Stimulated activated CD8-positive, alpha-beta memory T cell treated with anti-CD3 and anti-CD28 coated beads, Interleukin-15, amount 100 ng/mL, for 24 hours (primary cell): Measurements from ENCODE around the gene POLG.

Experiments
- DNase-seq: peaks from one replicate; pipeline ENCODE4 v3.0.0-alpha.2; 2020; ENCODE audit warnings: low read depth

Gene POLG

GRCh38 chr15:89356634-89357298, 22.1 kb upstream of the POLG start:
- no peak for DNase-seq

GRCh38 chr15:89353991-89354390, 19.4 kb upstream of the POLG start:
- DNase-seq, result no peak

GRCh38 chr15:89352476-89352875, 17.9 kb upstream of the POLG start:
- DNase-seq, result no peak

GRCh38 chr15:89349206-89349558, 14.6 kb upstream of the POLG start:
- no peak for DNase-seq

GRCh38 chr15:89346516-89347231, 12.1 kb upstream of the POLG start:
- DNase-seq, result no peak

- DNase-seq, result no peak
These were observed 10.6 kb upstream of the POLG start for GRCh38 chr15:89345248-89345647.

GRCh38 chr15:89342840-89343239, 8.2 kb upstream of the POLG start:
- no peak for DNase-seq

- no peak for DNase-seq
These were observed 6.8 kb upstream of the POLG start for GRCh38 chr15:89341316-89342005.

- DNase-seq, result no peak
These were observed 5.9 kb upstream of the POLG start for GRCh38 chr15:89340573-89340972.

- no peak for DNase-seq
These were observed 3.4 kb upstream of the POLG start for GRCh38 chr15:89338036-89338435.

- no peak for DNase-seq
These were observed 846 bp upstream of the POLG start for GRCh38 chr15:89335298-89336041.

- DNase-seq, result peak; percentile 28
These were observed 590 bp downstream of the POLG start for GRCh38 chr15:89333959-89334509.

- no peak for DNase-seq
These were observed 1.4 kb downstream of the POLG start for GRCh38 chr15:89333011-89333860.

GRCh38 chr15:89332446-89332845, 2.2 kb downstream of the POLG start:
- no peak for DNase-seq

GRCh38 chr15:89330881-89331595, 3.6 kb downstream of the POLG start:
- DNase-seq, result no peak

- DNase-seq, result no peak
These were observed 4.5 kb downstream of the POLG start for GRCh38 chr15:89330119-89330518.

- no peak for DNase-seq
These were observed 5.1 kb downstream of the POLG start for GRCh38 chr15:89329329-89330084.

- DNase-seq, result no peak
These were observed 6.0 kb downstream of the POLG start for GRCh38 chr15:89328398-89329254.

GRCh38 chr15:89327113-89327512, 7.5 kb downstream of the POLG start:
- no peak for DNase-seq
